ENCODE measurements around the gene EFCAB11. TPM values are rescaled to one million over a fixed set of nuclear protein-coding genes. Genes with fewer than 3 reads are reported as not detected.

The EFCAB11 gene
- total RNA-seq, 1 experiment from 2014 or later: 15.5 TPM

DNA sequence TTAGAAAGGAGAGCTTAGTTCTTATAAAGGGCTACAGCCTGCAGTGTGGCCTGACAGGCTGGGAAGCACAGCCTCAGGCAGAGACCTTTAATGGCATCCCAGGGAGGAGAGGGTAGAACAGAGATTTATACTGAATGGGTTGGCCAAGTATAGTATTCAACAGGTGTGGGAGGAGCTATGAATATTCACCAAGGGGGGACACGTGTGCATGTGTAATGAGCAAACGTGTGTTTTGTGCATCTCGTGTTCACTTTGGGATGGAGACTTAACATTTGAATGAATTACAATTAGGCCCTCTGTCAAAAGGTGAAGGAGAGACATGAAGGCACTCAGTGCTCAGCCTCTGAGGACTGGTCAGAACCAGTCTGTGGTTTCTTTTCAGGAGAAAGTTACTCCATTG is 6.4 kb upstream of the EFCAB11 start (continued):
- TF ChIP-seq, protein P1, sequence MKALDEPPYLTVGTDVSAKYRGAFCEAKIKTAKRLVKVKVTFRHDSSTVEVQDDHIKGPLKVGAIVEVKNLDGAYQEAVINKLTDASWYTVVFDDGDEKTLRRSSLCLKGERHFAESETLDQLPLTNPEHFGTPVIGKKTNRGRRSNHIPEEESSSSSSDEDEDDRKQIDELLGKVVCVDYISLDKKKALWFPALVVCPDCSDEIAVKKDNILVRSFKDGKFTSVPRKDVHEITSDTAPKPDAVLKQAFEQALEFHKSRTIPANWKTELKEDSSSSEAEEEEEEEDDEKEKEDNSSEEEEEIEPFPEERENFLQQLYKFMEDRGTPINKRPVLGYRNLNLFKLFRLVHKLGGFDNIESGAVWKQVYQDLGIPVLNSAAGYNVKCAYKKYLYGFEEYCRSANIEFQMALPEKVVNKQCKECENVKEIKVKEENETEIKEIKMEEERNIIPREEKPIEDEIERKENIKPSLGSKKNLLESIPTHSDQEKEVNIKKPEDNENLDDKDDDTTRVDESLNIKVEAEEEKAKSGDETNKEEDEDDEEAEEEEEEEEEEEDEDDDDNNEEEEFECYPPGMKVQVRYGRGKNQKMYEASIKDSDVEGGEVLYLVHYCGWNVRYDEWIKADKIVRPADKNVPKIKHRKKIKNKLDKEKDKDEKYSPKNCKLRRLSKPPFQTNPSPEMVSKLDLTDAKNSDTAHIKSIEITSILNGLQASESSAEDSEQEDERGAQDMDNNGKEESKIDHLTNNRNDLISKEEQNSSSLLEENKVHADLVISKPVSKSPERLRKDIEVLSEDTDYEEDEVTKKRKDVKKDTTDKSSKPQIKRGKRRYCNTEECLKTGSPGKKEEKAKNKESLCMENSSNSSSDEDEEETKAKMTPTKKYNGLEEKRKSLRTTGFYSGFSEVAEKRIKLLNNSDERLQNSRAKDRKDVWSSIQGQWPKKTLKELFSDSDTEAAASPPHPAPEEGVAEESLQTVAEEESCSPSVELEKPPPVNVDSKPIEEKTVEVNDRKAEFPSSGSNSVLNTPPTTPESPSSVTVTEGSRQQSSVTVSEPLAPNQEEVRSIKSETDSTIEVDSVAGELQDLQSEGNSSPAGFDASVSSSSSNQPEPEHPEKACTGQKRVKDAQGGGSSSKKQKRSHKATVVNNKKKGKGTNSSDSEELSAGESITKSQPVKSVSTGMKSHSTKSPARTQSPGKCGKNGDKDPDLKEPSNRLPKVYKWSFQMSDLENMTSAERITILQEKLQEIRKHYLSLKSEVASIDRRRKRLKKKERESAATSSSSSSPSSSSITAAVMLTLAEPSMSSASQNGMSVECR (CRISPR knock-in tag; IDR thresholded peaks at IDR 0.05; ENCODE audit: borderline replicate concordance): no peak
- TF ChIP-seq, protein P2, sequence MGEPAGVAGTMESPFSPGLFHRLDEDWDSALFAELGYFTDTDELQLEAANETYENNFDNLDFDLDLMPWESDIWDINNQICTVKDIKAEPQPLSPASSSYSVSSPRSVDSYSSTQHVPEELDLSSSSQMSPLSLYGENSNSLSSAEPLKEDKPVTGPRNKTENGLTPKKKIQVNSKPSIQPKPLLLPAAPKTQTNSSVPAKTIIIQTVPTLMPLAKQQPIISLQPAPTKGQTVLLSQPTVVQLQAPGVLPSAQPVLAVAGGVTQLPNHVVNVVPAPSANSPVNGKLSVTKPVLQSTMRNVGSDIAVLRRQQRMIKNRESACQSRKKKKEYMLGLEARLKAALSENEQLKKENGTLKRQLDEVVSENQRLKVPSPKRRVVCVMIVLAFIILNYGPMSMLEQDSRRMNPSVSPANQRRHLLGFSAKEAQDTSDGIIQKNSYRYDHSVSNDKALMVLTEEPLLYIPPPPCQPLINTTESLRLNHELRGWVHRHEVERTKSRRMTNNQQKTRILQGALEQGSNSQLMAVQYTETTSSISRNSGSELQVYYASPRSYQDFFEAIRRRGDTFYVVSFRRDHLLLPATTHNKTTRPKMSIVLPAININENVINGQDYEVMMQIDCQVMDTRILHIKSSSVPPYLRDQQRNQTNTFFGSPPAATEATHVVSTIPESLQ (CRISPR knock-in tag; IDR thresholded peaks at IDR 0.05): no peak
- TF ChIP-seq, protein P3, sequence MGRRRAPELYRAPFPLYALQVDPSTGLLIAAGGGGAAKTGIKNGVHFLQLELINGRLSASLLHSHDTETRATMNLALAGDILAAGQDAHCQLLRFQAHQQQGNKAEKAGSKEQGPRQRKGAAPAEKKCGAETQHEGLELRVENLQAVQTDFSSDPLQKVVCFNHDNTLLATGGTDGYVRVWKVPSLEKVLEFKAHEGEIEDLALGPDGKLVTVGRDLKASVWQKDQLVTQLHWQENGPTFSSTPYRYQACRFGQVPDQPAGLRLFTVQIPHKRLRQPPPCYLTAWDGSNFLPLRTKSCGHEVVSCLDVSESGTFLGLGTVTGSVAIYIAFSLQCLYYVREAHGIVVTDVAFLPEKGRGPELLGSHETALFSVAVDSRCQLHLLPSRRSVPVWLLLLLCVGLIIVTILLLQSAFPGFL (CRISPR knock-in tag; IDR thresholded peaks at IDR 0.05; ENCODE audit: borderline replicate concordance): no peak

DNA sequence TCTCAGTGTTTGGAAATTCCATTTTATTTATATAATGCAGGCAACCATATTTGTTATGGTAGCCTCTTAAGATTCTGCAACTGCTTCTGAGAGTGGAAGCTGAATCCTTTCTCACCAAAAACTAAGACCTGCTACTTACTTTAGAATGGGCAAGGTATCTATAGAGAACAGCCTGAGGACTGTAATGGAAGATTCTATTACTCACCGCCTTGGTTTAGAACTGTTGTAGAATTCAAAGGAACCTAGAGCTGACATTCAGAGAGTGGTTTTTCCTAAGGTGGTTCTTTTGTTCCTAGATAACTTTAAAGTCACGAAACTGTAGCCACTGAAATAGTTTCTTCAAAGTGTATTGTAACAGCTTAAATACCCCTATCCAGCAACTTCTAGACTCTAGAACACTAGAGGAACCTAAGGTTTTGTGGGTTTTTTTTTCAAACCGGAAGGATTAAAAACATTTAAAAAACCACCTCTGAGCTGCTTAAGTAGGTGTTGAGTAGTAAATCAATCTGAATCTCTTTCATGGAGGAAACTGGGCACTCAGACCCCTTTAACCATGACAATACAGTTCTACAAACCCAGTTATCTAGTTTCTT is 5.4 kb upstream of the EFCAB11 start:
- Mint-ChIP-seq H3K9me3 (no peaks in the 10 kb centered on the region), H3K4me1 (peaks cover 47% of the 10 kb centered on the region), H3K36me3 (peaks cover 18% of the 10 kb centered on the region), H3K4me3 (no peak overlapping the region), H3K27ac (no peak overlapping the region), H3K27me3 (ENCODE audit: low read depth) (no peaks in the 10 kb centered on the region)
- CTCF ChIA-PET: interaction anchor here (2.5 to 2.8 kb wide), 2 partner anchors 13 to 21 kb away, joined by 11 to 13 read pairs; no protein-coding TSS in a partner anchor
- POLR2A ChIA-PET: interaction anchor here (0.6 kb wide), 1 partner anchor 16 kb away, joined by 4 read pairs; no protein-coding TSS in a partner anchor
- ATAC-seq: no peak
- no peak for DNase-seq (ENCODE audit: low spot score)
- TF ChIP-seq, protein P3 (CRISPR knock-in tag; IDR thresholded peaks at IDR 0.05; ENCODE audit: borderline replicate concordance): no peak
- TF ChIP-seq HMGA2 (CRISPR knock-in tag; IDR thresholded peaks at IDR 0.05) (no peak), SP1 (CRISPR knock-in tag; conservative IDR thresholded peaks at IDR 0.05) (no peak), CREB1 (CRISPR knock-in tag; IDR thresholded peaks at IDR 0.05) (no peak), NR3C1 (CRISPR knock-in tag; conservative IDR thresholded peaks at IDR 0.05; ENCODE audit: low read depth) (no peak), CREM (CRISPR knock-in tag; IDR thresholded peaks at IDR 0.05) (no peak)
- TF ChIP-seq, protein P4, sequence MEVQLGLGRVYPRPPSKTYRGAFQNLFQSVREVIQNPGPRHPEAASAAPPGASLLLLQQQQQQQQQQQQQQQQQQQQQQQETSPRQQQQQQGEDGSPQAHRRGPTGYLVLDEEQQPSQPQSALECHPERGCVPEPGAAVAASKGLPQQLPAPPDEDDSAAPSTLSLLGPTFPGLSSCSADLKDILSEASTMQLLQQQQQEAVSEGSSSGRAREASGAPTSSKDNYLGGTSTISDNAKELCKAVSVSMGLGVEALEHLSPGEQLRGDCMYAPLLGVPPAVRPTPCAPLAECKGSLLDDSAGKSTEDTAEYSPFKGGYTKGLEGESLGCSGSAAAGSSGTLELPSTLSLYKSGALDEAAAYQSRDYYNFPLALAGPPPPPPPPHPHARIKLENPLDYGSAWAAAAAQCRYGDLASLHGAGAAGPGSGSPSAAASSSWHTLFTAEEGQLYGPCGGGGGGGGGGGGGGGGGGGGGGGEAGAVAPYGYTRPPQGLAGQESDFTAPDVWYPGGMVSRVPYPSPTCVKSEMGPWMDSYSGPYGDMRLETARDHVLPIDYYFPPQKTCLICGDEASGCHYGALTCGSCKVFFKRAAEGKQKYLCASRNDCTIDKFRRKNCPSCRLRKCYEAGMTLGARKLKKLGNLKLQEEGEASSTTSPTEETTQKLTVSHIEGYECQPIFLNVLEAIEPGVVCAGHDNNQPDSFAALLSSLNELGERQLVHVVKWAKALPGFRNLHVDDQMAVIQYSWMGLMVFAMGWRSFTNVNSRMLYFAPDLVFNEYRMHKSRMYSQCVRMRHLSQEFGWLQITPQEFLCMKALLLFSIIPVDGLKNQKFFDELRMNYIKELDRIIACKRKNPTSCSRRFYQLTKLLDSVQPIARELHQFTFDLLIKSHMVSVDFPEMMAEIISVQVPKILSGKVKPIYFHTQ (CRISPR knock-in tag; IDR thresholded peaks at IDR 0.05): no peak
- TF ChIP-seq, protein P5, sequence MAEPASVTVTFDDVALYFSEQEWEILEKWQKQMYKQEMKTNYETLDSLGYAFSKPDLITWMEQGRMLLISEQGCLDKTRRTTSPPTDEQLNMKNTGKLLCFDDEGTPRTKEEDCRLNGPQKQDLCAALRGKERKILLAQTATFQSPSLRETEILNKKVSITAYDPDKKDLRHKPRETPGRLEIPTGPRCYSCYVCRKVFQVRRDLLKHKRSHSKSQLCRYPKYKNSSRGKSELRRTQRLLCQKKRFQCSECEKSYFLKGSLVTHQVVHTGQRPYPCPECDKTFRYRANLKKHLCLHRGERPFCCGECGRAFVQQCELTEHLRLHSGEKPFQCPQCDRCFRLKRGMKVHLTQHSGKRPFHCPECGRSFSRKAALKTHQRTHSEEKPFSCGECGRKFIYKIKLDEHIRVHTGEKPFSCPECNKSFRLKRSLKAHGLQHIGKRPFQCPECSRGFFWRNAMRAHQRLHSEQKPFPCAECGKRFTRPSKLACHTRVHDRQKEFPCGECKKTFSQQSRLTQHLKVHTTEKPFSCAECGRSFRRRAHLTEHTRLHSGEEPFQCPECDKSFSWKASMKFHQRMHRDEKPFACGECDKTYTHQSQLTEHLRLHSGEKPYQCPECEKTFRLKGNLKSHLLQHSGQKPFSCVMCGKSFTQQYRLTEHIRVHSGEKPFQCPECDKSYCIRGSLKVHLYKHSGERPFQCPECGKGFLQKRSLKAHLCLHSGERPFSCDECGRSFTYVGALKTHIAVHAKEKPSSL (CRISPR knock-in tag; conservative IDR thresholded peaks at IDR 0.05): no peak
- TF ChIP-seq, protein P6, sequence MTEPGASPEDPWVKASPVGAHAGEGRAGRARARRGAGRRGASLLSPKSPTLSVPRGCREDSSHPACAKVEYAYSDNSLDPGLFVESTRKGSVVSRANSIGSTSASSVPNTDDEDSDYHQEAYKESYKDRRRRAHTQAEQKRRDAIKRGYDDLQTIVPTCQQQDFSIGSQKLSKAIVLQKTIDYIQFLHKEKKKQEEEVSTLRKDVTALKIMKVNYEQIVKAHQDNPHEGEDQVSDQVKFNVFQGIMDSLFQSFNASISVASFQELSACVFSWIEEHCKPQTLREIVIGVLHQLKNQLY (CRISPR knock-in tag; IDR thresholded peaks at IDR 0.05): no peak
- TF ChIP-seq, protein P7, sequence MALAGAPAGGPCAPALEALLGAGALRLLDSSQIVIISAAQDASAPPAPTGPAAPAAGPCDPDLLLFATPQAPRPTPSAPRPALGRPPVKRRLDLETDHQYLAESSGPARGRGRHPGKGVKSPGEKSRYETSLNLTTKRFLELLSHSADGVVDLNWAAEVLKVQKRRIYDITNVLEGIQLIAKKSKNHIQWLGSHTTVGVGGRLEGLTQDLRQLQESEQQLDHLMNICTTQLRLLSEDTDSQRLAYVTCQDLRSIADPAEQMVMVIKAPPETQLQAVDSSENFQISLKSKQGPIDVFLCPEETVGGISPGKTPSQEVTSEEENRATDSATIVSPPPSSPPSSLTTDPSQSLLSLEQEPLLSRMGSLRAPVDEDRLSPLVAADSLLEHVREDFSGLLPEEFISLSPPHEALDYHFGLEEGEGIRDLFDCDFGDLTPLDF (CRISPR knock-in tag; IDR thresholded peaks at IDR 0.05): no peak
- TF ChIP-seq, protein P8, sequence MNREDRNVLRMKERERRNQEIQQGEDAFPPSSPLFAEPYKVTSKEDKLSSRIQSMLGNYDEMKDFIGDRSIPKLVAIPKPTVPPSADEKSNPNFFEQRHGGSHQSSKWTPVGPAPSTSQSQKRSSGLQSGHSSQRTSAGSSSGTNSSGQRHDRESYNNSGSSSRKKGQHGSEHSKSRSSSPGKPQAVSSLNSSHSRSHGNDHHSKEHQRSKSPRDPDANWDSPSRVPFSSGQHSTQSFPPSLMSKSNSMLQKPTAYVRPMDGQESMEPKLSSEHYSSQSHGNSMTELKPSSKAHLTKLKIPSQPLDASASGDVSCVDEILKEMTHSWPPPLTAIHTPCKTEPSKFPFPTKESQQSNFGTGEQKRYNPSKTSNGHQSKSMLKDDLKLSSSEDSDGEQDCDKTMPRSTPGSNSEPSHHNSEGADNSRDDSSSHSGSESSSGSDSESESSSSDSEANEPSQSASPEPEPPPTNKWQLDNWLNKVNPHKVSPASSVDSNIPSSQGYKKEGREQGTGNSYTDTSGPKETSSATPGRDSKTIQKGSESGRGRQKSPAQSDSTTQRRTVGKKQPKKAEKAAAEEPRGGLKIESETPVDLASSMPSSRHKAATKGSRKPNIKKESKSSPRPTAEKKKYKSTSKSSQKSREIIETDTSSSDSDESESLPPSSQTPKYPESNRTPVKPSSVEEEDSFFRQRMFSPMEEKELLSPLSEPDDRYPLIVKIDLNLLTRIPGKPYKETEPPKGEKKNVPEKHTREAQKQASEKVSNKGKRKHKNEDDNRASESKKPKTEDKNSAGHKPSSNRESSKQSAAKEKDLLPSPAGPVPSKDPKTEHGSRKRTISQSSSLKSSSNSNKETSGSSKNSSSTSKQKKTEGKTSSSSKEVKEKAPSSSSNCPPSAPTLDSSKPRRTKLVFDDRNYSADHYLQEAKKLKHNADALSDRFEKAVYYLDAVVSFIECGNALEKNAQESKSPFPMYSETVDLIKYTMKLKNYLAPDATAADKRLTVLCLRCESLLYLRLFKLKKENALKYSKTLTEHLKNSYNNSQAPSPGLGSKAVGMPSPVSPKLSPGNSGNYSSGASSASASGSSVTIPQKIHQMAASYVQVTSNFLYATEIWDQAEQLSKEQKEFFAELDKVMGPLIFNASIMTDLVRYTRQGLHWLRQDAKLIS (CRISPR knock-in tag; IDR thresholded peaks at IDR 0.05; ENCODE audit: borderline replicate concordance): no peak
